MM.1S (cell line): ENCODE results near the gene PRR15L.

Experiments used
- DNase-seq: peaks from one replicate; pipeline ENCODE4 v3.0.0-alpha.2; 2015
- H2AFZ ChIP-seq: fragments of 300-600 bp; sonication (generic); 2 replicates; pipeline ENCODE4 v1.6.0; 2016; ENCODE audit warnings: antibody characterized with exemption, low read length
- H3F3A ChIP-seq: fragments of 300-600 bp; sonication (generic); 2 replicates; pipeline ENCODE4 v1.6.1; 2016; ENCODE audit warnings: mild to moderate bottlenecking, antibody characterized with exemption, low read length, moderate library complexity, mixed read lengths; ENCODE audit not compliant: insufficient read depth
- H3K27ac ChIP-seq: fragments of 300-600 bp; sonication (generic); 2 replicates; pipeline ENCODE4 v1.5.1; 2016; ENCODE audit warnings: mild to moderate bottlenecking, low read length
- H3K27me3 ChIP-seq: fragments of 300-600 bp; sonication (generic); replicated peaks from 2 replicates; pipeline ENCODE4 v1.6.0; 2016; ENCODE audit warnings: low read length; ENCODE audit not compliant: insufficient read depth
- H3K36me3 ChIP-seq: fragments of 300-600 bp; sonication (generic); replicated peaks from 2 replicates; pipeline ENCODE4 v1.6.1; 2016; ENCODE audit warnings: mild to moderate bottlenecking, low read length, mixed read lengths; ENCODE audit not compliant: insufficient read depth
- H3K4me1 ChIP-seq: fragments of 300-600 bp; sonication (generic); 2 replicates; pipeline ENCODE4 v1.6.1; 2016; ENCODE audit warnings: low read length, mixed read lengths
- H3K4me2 ChIP-seq: fragments of 300-600 bp; sonication (generic); 2 replicates; pipeline ENCODE4 v1.6.0; 2016; ENCODE audit warnings: low read depth, low read length
- H3K4me3 ChIP-seq: fragments of 300-600 bp; sonication (generic); 2 replicates; pipeline ENCODE4 v1.5.1; 2016; ENCODE audit warnings: low read length, mixed read lengths
- H3K79me2 ChIP-seq: fragments of 300-600 bp; sonication (generic); 2 replicates; pipeline ENCODE4 v1.6.1; 2016; ENCODE audit warnings: mixed run types, low read length, mixed read lengths
- H3K9ac ChIP-seq: fragments of 300-600 bp; sonication (generic); 2 replicates; pipeline ENCODE4 v1.6.1; 2016; ENCODE audit warnings: low read length, mixed read lengths
- H3K9me2 ChIP-seq: fragments of 300-600 bp; sonication (generic); replicated peaks from 2 replicates; pipeline ENCODE4 v1.6.1; 2016; ENCODE audit warnings: mild to moderate bottlenecking, low read length, mixed read lengths; ENCODE audit not compliant: insufficient read depth
- H3K9me3 ChIP-seq: fragments of 300-600 bp; sonication (generic); replicated peaks from 2 replicates; pipeline ENCODE4 v1.6.1; 2016; ENCODE audit warnings: mild to moderate bottlenecking, low read length, mixed read lengths; ENCODE audit not compliant: insufficient read depth
- H4K20me1 ChIP-seq: fragments of 300-600 bp; sonication (generic); 2 replicates; pipeline ENCODE4 v1.6.1; 2016; ENCODE audit warnings: mild to moderate bottlenecking, low read length, moderate library complexity, mixed read lengths; ENCODE audit not compliant: insufficient read depth
- CTCF ChIP-seq: fragments of 300-600 bp; sonication (generic); IDR thresholded peaks from 2 replicates; pipeline ENCODE4 v1.5.1; 2016; ENCODE audit warnings: antibody characterized with exemption, low read length, mixed read lengths
- EZH2 ChIP-seq: fragments of 300-600 bp; sonication (generic); optimal IDR thresholded peaks from 2 replicates; pipeline ENCODE3; 2017; ENCODE audit warnings: low read depth, mild to moderate bottlenecking, antibody characterized with exemption, low read length, mixed read lengths
- EZH2phosphoT487 ChIP-seq: fragments of 300-600 bp; sonication (generic); IDR thresholded peaks from 2 replicates; pipeline ENCODE4 v1.6.1; 2018; ENCODE audit warnings: antibody characterized with exemption, low read length

The PRR15L gene

GRCh38 chr17:47945080-47945479, 12.6 kb downstream of the PRR15L start:
- no peak overlapping the region for H3K27ac ChIP-seq
- no peaks in the 10 kb centered on the region for H3K9me2 ChIP-seq
- no peaks in the 10 kb centered on the region for H4K20me1 ChIP-seq
- H3K4me3 ChIP-seq: no peak overlapping the region
- TF ChIP-seq EZH2phosphoT487 (no peak), EZH2 (no peak)
- no peaks in the 10 kb centered on the region for H3K9me3 ChIP-seq
- no peak overlapping the region for H3K4me2 ChIP-seq
- DNase-seq: no peak
- no peaks in the 10 kb centered on the region for H3K36me3 ChIP-seq
- H3F3A ChIP-seq: peaks cover 21% of the 10 kb centered on the region
- peaks cover 32% of the 10 kb centered on the region for H3K4me1 ChIP-seq
- H3K27me3 ChIP-seq: no peaks in the 10 kb centered on the region
- H2AFZ ChIP-seq: no peak overlapping the region
- no peak overlapping the region for H3K9ac ChIP-seq
- peaks cover 21% of the 10 kb centered on the region for H3K79me2 ChIP-seq

- Histone ChIP-seq H3K9me3 (no peaks in the 10 kb centered on the region), H4K20me1 (no peaks in the 10 kb centered on the region), H3K27ac (no peak overlapping the region), H3K4me1 (peaks cover 17% of the 10 kb centered on the region), H3K9ac (peak overlapping the region; percentile 81), H3K27me3 (no peaks in the 10 kb centered on the region), H3K36me3 (no peaks in the 10 kb centered on the region), H3K79me2 (peaks cover 21% of the 10 kb centered on the region), H3K4me2 (peak overlapping the region; percentile 98), H3K4me3 (peak overlapping the region; percentile 81), H3F3A (0 out of 2 replicates have a peak, but pooled peaks cover 3% of the 10 kb centered on the region), H2AFZ (no peak overlapping the region), H3K9me2 (no peaks in the 10 kb centered on the region)
- TF ChIP-seq EZH2 (no peak), EZH2phosphoT487 (no peak), CTCF (no peak)
- no peak for DNase-seq
These were observed 15.1 kb downstream of the PRR15L start for GRCh38 chr17:47942568-47942967.

- H3K27ac ChIP-seq: no peak overlapping the region; the same call in 1 of the 2 replicates
- peak overlapping the region; percentile 98 for H3K4me2 ChIP-seq
- H3K9me2 ChIP-seq: no peaks in the 10 kb centered on the region
- peak overlapping the region; percentile 81 for H3K4me3 ChIP-seq
- no peaks in the 10 kb centered on the region for H3K36me3 ChIP-seq
- peaks cover 21% of the 10 kb centered on the region for H3K79me2 ChIP-seq
- H3F3A ChIP-seq: 0 out of 2 replicates have a peak, but pooled peaks cover 3% of the 10 kb centered on the region
- TF ChIP-seq EZH2 (no peak), CTCF (no peak), EZH2phosphoT487 (no peak)
- no peaks in the 10 kb centered on the region for H4K20me1 ChIP-seq
- DNase-seq: no peak
- H3K27me3 ChIP-seq: no peaks in the 10 kb centered on the region
- H3K9me3 ChIP-seq: no peaks in the 10 kb centered on the region
- H2AFZ ChIP-seq: peak overlapping the region; percentile 91
- peaks cover 15% of the 10 kb centered on the region for H3K4me1 ChIP-seq
- peak overlapping the region; percentile 81 for H3K9ac ChIP-seq
These were observed 15.6 kb downstream of the PRR15L start for GRCh38 chr17:47942096-47942510.

GRCh38 chr17:47941246-47942095, 16.2 kb downstream of the PRR15L start, which contains the start of gene PNPO:
PNPO (plus strand) TSS chr17:47941571; CDS start chr17:47941676, 105 bp downstream.
- Histone ChIP-seq H3K9me3 (no peaks in the 10 kb centered on the region), H3K9me2 (no peaks in the 10 kb centered on the region), H3K79me2 (peaks cover 21% of the 10 kb centered on the region), H3K36me3 (no peaks in the 10 kb centered on the region), H3K4me2 (peak within 1 kb of the TSS; percentile 98), H4K20me1 (no peaks in the 10 kb centered on the region), H3K4me3 (peak within 1 kb of the TSS; percentile 81), H3F3A (0 out of 2 replicates have a peak, but pooled peaks cover 3% of the 10 kb centered on the region), H3K9ac (peak within 1 kb of the TSS; percentile 81), H3K27me3 (no peaks in the 10 kb centered on the region), H3K27ac (peak within 1 kb of the TSS; percentile 52; the same call in 1 of the 2 replicates), H3K4me1 (peaks cover 11% of the 10 kb centered on the region), H2AFZ (peak within 1 kb of the TSS; percentile 91)
- TF ChIP-seq EZH2phosphoT487: no peak
- no peak for TF ChIP-seq EZH2
- TF ChIP-seq CTCF: no peak
- DNase-seq: peak; percentile 98
